Prostate gland (tissue), 2 donors: ENCODE data around the gene CSNK1G1. TPM values are rescaled to one million over a fixed set of nuclear protein-coding genes. Genes with fewer than 3 reads are reported as not detected.

Experiments
- DNase-seq: peaks from one replicate; pipeline ENCODE4 v3.0.0-alpha.2; 2019; ENCODE audit warnings: low spot score
- H3K27ac ChIP-seq, 2 donors: fragments of 200-600 bp; sonication (generic); 2 replicates each; pipeline ENCODE4 v1.5.1; 2017 to 2019
- H3K27me3 ChIP-seq: fragments of 200-600 bp; sonication (generic); replicated peaks from 2 replicates; pipeline ENCODE4 v1.5.1; 2019; ENCODE audit not compliant: insufficient read depth
- H3K36me3 ChIP-seq, 2 donors: fragments of 200-600 bp; sonication (generic); 1 replicate in 1 of 2; 2 replicates in 1 of 2; pipeline versions ENCODE4 v1.5.1 to v1.8.1; 2017 to 2019
- H3K4me1 ChIP-seq: fragments of 200-600 bp; sonication (generic); replicated peaks from 2 replicates; pipeline ENCODE4 v1.5.1; 2019
- H3K4me3 ChIP-seq, 2 donors: fragments of 200-600 bp; sonication (generic); 2 replicates each; pipeline ENCODE4 v1.5.1; 2017 to 2019
- H3K9me3 ChIP-seq: fragments of 200-600 bp; sonication (generic); 2 replicates; pipeline ENCODE4 v1.5.1; 2017
- POLR2A ChIP-seq: fragments of 450-650 bp; IDR thresholded peaks from one replicate; pipeline ENCODE4 v1.6.1; 2016; ENCODE audit warnings: antibody characterized with exemption, mild to moderate bottlenecking
- POLR2AphosphoS5 ChIP-seq: sonication (generic); formaldehyde crosslinking; IDR thresholded peaks from one replicate; pipeline ENCODE4 v1.6.1; 2017; ENCODE audit warnings: antibody characterized with exemption
- WGBS: methylation state at CpG from one replicate; pipeline ENCODE4 v1.1.5; 2018; 5-methylcytosine and 5-hydroxymethylcytosine counted together
- intact Hi-C: fragments of 100-400 bp; cut with DNase I; formaldehyde crosslinking; loops from one replicate; pipeline ENCODE4 v1.14.2; 2022
- total RNA-seq, 2 donors: library from RNA; depleted of rRNA; stranded (reverse); fragments of >200 nt; gene quantifications; one replicate each; pipeline ENCODE4 v1.1.0, GENCODE V29; 2016
- TF ChIP-seq, protein P1 (sequence below), 4 experiments: fragments of 200-600 bp in 2 of 4; fragments of 450-650 bp in 2 of 4; sonication (generic) in 2 of 4; IDR thresholded peaks; 1 replicate in 3 of 4; 2 replicates in 1 of 4; pipeline ENCODE4 v1.5.1; 2016 to 2019; ENCODE audit warnings: antibody characterized with exemption in 4 of 4, mild to moderate bottlenecking in 2 of 4, moderate library complexity in 2 of 4

The CSNK1G1 gene
- total RNA-seq, 2 donors from 2014 or later = 9.2 to 20.6 TPM

DNA sequence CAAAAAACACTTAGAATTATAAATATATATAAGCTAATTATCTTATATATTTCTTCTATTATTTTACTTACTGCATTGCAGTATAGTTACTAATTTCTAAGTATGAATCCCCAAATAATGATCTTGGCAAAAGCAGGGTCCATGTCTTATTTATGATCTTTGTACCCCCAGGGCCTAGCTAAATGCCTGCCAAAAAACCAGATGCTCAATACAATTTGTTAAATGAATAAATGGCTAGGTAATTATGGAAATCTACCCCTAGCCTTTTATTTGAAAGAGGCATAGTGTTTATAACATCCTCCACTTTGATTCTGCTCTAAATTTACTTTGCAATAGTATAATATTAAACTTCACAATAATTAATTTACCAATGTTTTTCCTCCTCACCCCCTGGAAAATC lies 69.5 kb downstream of the CSNK1G1 start:
- Histone ChIP-seq H3K27ac (no peak overlapping the region), H3K27me3 (no peaks in the 10 kb centered on the region), H3K9me3 (no peaks in the 10 kb centered on the region), H3K4me1 (no peaks in the 10 kb centered on the region), H3K4me3 (no peak overlapping the region), H3K36me3 (no peaks in the 10 kb centered on the region)
- TF ChIP-seq POLR2A (no peak), POLR2AphosphoS5 (no peak)
- TF ChIP-seq, protein P1, sequence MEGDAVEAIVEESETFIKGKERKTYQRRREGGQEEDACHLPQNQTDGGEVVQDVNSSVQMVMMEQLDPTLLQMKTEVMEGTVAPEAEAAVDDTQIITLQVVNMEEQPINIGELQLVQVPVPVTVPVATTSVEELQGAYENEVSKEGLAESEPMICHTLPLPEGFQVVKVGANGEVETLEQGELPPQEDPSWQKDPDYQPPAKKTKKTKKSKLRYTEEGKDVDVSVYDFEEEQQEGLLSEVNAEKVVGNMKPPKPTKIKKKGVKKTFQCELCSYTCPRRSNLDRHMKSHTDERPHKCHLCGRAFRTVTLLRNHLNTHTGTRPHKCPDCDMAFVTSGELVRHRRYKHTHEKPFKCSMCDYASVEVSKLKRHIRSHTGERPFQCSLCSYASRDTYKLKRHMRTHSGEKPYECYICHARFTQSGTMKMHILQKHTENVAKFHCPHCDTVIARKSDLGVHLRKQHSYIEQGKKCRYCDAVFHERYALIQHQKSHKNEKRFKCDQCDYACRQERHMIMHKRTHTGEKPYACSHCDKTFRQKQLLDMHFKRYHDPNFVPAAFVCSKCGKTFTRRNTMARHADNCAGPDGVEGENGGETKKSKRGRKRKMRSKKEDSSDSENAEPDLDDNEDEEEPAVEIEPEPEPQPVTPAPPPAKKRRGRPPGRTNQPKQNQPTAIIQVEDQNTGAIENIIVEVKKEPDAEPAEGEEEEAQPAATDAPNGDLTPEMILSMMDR (IDR thresholded peaks at IDR 0.05) = no peak
- intact Hi-C loops = no loop called here
- no peak for DNase-seq

DNA sequence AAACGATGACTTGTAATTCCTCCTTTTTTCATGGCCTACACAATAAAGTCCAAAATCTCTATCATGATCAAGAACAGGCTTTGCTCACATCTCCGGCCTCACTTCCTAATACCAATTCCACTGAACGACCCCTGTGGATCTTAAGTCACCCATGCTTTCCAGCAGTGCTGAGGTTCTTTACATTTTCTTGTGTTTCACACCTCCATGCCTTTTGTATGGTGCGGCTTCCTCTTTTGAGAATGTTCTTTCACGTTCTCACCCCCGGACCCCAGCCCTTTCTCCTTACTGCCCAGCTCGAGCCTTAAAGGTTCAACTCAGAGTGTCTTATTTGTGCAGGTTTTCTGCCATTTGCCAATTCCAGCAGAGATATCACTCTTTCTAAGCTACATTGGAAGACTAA lies 70.1 kb downstream of the CSNK1G1 start:
- intact Hi-C loops = no loop called here
- TF ChIP-seq POLR2AphosphoS5 (no peak), POLR2A (no peak)
- TF ChIP-seq, protein P1 (IDR thresholded peaks at IDR 0.05) = no peak
- Histone ChIP-seq H3K36me3 (no peaks in the 10 kb centered on the region), H3K9me3 (no peaks in the 10 kb centered on the region), H3K27ac (no peak overlapping the region), H3K4me1 (no peaks in the 10 kb centered on the region), H3K27me3 (no peaks in the 10 kb centered on the region), H3K4me3 (no peak overlapping the region)
- no peak for DNase-seq
- 70% methylated on average over 7 of the region's 7 CpGs for WGBS

DNA sequence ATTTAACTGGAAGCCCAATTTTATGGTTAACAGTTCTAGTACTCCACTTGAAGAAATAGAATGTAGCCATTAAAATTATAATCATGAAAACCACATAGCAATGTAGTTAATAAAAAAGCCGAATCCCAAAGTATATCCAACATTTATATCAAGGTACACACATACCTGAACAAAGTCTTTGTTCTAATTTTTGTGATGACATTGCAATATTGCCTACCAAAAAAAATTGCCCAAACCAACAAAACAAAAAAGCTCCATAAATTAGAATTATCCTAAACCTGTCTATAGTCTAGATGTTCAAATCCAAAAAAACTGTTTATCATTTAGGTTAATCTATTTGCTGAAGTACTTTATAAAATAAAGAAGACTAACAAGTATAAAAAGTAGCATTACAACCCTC lies 70.8 kb downstream of the CSNK1G1 start:
- Histone ChIP-seq H3K27ac (no peak overlapping the region), H3K4me3 (no peak overlapping the region), H3K9me3 (no peaks in the 10 kb centered on the region), H3K27me3 (no peaks in the 10 kb centered on the region), H3K36me3 (no peaks in the 10 kb centered on the region), H3K4me1 (no peaks in the 10 kb centered on the region)
- intact Hi-C loops = no loop called here
- DNase-seq = no peak
- 85% methylated on average over 1 of the region's 1 CpG for WGBS
- TF ChIP-seq POLR2A (no peak), POLR2AphosphoS5 (no peak)
- TF ChIP-seq, protein P1 (IDR thresholded peaks at IDR 0.05) = no peak

DNA sequence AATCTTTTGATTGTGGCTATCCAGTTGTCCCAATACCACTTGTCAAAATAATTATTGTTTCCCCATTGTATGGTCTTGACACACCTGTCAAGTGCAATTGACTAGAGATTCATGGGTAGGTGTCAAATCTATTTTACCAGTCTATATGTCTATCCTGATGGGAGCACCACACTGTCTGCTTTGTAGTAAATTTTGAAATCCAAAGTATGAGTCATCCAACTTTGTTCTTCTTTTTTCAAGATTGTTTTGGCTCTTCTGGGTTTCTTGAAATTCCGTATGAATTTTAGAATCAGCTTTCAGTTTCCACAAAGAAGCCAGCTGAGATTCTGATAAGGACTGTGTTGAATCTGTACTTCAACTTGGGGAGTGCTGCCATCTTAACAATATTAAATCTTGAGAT lies 71.9 kb downstream of the CSNK1G1 start:
- H3K4me1 ChIP-seq = no peaks in the 10 kb centered on the region
- H3K9me3 ChIP-seq = no peaks in the 10 kb centered on the region
- no peaks in the 10 kb centered on the region for H3K27me3 ChIP-seq
- H3K36me3 ChIP-seq = no peaks in the 10 kb centered on the region
- WGBS = 59% methylated on average over 1 of the region's 1 CpG
- no peak for TF ChIP-seq POLR2AphosphoS5
- no peak for TF ChIP-seq POLR2A
- TF ChIP-seq, protein P1 (IDR thresholded peaks at IDR 0.05) = no peak
- no peak overlapping the region for H3K4me3 ChIP-seq
- intact Hi-C loops = no loop called here
- DNase-seq = no peak
- no peak overlapping the region for H3K27ac ChIP-seq

DNA sequence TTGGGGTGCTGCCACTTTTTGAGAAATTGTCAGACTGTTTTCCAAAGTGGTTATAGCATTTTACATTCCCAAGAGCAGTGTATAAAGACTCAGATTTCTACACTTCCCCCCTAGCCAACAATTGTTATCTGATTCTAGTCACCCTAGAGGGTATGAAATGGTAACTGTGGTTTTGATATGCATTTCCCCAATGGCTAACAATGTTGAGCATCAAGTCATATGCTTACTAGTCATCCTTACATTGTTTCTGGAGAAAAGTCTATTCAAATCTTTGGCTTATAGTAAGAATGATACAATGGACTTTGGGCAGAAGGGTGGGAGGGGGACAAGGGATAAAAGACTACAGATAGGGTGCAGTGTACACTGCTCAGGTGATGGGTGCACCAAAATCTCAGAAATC lies 73.3 kb downstream of the CSNK1G1 start:
- Histone ChIP-seq H3K4me3 (no peak overlapping the region), H3K4me1 (no peaks in the 10 kb centered on the region), H3K36me3 (no peaks in the 10 kb centered on the region), H3K9me3 (no peaks in the 10 kb centered on the region), H3K27me3 (no peaks in the 10 kb centered on the region), H3K27ac (no peak overlapping the region)
- intact Hi-C loops = no loop called here
- DNase-seq = no peak
- TF ChIP-seq, protein P1 (IDR thresholded peaks at IDR 0.05) = no peak
- no peak for TF ChIP-seq POLR2AphosphoS5
- no peak for TF ChIP-seq POLR2A
